ENCODE measurements around the gene DNAL4.

The DNAL4 gene

DNA sequence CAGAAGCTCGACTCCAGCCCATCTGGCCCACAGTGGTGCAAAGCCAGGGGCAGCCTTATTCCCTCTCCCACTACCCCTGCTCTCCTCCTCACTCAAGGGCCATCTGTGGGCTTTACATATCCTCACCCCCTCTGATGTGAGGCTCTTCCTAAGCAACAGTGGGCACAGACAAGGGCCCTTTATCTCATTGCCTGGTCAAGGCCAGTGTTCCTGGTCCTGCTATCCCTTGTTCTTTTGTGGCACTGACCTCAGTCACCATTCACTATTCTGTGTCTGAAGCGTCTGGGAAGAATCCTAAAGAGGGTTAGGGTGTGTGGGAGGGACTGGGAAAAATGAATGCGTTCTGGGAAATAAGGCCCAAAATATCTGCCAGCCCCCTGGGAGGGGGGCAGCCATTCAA is 7.3 kb downstream of the DNAL4 start:
- no peak for DNase-seq (ENCODE audit: low read depth in 2 of 2)

- DNase-seq (ENCODE audit: low read depth in 2 of 2) = no peak
Observed at GRCh38 chr22:38784856-38785255, 9.1 kb downstream of the DNAL4 start.

DNA sequence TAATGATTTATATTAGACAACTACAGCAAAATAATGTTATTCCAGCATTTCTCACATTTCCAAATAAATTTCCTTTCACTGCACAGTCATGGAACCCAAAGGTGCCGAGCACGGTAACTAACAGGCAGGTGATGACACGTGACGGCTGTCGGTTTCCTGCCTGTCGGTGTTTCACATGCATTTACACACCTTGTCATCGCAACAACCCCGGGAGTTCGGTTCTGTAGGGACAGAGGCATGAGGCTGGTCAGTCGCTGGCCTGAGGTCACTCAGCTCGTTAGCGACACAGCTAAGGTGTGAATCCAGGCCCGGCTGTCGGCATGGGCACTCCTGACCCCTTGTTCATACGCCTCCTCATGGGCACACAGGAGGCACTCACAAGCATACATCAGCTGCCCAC is 9.9 kb downstream of the DNAL4 start:
- no peak for DNase-seq (ENCODE audit: low read depth in 2 of 2)

- DNase-seq (ENCODE audit: low read depth in 2 of 2) = no peak
Observed at GRCh38 chr22:38783095-38783615, 10.8 kb downstream of the DNAL4 start.

DNA sequence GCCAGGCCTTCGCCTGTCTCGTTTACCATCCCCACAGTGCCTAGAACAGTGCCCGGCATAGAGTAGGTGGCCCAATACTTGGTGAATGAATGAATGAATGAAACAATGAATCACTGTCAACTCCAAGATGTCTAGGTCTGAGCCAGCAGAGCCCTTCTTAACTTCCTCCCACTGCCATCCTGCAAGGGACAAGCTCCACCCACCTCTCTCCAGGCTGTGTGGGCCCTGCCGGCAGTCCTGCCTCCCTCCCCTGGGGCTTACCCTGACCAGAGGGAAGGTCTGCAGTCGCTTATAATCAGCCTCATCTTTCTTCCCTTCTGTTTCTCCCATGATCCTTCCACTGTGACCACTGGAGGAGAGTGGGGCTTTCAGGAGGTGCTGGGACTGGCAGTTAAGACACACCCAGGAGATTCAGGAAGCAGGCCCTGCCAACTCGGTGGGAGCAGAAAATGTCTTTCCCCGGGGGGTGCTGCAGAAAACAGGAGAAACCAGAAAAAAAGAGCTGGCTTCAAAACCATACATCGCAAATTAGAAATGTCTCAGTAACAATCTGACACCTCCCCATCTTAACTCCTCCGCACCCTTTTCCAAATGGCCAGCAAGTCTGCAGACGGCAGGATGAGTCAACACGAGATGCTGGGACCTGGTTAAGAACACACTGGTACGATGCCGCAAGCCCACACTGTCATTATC is 11.4 kb downstream of the DNAL4 start:
- DNase-seq (ENCODE audit: low read depth in 2 of 2) = no peak

GRCh38 chr22:38781033-38781432 is 12.9 kb downstream of the DNAL4 start:
- no peak for DNase-seq (ENCODE audit: low read depth in 2 of 2)

DNA sequence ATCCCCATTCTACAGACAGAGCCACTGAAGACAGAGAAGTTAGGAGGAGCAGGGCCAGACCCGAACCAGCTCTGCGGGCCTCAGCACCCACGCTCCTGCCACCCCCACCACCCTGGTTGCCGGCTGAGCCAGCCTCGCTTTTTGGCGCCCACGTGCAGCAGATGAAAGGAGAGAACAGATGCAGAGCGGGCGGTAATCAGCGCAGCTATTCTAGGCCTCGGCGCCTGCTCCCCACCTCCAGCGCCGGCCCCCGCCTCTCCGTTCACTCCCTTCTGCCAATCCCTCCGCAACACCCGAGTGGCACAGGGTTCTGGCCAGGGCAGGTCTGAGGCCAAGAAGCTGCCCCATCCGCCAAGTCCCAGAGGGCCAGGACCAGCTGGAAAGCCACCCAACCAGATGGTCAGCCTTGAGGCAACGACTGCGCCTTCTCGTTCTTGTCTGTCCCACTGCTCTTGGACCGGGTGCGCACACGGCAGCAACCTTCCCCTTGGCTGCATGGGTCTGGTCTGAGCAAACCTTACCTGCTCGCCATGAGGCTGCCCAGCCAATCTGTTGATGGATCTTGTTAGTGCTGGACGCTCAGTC is 16.8 kb downstream of the DNAL4 start:
- no peak for DNase-seq (ENCODE audit: low read depth in 2 of 2)

DNA sequence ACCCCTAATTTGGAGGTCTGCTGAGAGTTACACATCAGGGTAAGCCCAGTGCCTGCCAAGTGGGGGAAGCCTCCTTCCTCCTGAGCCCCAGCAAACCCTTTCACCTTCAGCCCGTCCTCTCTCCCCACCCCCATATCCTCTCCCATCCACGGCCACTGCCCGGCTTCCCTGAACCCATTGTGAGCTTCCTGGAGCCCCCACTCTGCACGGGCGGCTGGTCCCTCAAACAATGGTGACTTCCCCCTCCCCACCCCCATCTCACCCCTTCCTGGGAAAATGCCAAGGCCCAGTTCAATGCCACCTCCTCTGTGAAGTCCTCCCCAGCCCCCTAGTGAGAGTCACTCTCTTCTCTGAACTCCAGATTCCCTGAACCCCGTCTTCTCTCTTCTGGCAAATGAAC is 17.9 kb downstream of the DNAL4 start:
- DNase-seq (ENCODE audit: low read depth in 2 of 2) = no peak

DNA sequence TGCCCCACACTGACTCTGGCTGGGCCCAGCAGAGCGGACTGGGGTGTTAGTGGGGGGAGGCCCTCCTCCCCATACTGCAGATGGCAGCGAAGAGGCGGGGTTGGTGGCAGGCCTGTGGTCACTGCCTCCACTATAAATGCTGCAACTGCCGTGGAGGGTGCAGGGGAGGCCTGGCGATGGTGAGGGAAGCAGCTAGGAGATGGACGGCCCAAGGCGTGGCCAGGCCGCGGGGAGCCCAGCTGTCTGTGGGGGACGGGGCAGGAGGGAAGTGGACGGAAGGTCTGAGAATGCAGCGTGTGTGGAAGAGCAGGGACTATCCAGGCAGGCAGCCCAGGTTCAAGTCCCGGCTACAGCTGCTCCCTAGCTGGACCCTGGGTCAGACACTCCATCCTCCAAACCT is 18.3 kb downstream of the DNAL4 start:
- DNase-seq (ENCODE audit: low read depth in 2 of 2) = no peak

GRCh38 chr22:38774496-38775166 is 19.3 kb downstream of the DNAL4 start:
- no peak for DNase-seq (ENCODE audit: low read depth in 2 of 2)

GRCh38 chr22:38773363-38773946 is 20.5 kb downstream of the DNAL4 start:
- DNase-seq (ENCODE audit: low read depth in 2 of 2) = no peak

DNA sequence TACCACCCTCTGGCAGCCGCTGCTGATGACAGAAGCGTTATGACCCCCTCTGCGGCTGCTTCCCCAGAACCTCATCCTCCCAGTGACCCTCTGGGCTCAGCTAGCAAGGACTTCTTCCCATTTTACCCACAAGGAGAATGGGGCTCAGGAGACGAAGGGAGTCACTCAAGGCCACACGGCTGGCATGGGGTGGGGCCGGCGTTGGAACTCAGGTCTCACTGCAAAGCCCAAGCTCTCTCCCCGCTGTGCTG is 21.4 kb downstream of the DNAL4 start:
- DNase-seq (ENCODE audit: low read depth in 2 of 2) = no peak

GRCh38 chr22:38770257-38770949 is 23.5 kb downstream of the DNAL4 start:
- DNase-seq (ENCODE audit: low read depth in 2 of 2) = no peak

DNA sequence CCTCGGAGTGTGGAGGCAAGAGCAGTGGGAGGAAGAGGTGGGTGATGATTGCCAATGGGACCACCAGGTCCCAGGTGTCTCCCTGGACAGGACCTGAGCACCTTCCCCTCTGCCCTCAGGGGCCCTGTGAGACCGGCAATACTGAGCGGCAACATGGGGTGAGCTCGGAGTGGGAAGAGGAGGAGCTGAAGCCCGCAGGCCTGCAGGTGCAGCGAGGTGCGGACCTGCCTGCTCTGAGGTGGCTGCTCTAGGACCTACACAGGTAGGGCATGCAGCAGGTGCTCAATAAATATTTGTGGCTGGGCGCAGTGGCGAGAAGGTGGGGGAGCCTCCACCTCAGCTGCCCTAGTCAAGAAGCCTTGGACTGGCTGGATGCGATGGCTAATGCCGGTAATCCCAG is 25.9 kb downstream of the DNAL4 start:
- DNase-seq (ENCODE audit: low read depth in 2 of 2) = no peak

DNA sequence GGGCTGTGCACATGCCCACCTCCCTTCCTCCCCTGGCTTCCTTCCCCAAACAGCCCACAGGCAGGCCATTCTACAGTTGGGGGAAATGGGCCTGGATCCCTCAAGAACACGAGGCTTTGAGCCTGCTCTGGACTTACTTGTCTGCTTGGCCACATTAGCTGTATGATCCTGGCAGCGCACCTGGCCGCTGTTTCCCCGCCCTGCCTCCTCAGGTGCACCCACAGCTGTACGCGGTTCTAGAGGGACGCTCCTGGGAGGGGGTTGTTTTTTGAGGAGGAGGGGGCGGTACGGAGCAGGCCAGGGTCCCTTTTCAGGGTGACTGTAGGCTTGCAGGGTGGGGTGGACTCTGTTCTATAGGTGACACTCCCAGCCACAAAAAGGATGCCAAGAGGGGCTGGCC is 26.6 kb downstream of the DNAL4 start:
- no peak for DNase-seq (ENCODE audit: low read depth in 2 of 2)

DNA sequence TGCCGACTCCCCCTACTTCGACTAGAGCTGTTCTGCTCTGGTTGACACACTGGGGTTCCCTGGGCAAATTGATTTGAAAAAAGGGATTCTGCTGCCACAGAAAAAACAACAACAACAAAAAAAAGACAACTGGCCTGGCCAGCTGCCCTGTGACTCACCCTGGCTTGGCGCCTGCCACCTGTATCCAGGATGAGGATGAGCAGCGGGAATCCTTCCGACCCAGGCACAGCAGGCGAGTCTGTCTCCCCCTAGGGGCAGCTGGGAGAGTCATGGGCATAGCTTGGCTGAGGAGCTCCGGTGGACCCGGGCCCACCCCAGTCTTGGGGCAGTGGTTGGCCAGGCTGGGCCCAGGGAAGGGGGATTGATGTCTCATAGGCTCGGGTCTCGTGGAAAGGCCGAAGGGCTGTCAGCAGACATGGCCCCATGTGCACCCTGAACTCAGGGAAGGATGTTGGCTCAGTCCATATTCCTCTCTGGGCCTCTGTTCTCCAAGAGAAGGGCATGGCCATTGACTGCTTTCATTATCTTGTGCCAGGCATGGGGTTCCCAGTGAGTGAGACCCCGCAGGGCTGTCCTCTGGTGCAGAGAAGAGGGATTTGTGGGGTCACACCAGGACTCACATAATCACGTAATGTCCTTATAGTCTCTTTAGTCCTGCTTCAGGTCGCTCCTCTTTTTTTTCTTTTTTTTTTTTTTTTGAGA is 27.7 kb downstream of the DNAL4 start:
- no peak for DNase-seq (ENCODE audit: low read depth in 2 of 2)

DNA sequence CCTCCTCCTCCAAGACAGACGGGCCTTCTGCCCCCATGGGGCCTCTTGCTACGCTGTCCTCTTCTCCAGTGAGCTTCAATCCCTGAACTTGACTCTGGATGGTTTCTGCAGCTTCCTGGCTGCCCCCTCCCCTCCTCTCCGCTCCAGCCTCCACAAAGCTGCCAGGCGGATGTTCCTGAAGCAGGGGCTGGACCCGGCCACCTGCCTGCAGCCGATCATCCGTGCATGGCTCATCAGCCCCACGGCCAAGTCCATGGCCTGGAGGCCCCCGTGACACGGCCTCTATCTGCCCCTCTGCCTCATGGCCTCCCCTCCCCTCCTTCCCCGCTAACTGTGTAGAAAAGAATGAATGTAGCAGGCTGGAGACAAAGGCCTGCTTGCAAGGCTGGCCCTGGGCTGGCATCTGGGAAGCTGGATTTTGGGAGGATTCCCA is 31.4 kb downstream of the DNAL4 start:
- no peak for DNase-seq (ENCODE audit: low read depth in 2 of 2)

DNA sequence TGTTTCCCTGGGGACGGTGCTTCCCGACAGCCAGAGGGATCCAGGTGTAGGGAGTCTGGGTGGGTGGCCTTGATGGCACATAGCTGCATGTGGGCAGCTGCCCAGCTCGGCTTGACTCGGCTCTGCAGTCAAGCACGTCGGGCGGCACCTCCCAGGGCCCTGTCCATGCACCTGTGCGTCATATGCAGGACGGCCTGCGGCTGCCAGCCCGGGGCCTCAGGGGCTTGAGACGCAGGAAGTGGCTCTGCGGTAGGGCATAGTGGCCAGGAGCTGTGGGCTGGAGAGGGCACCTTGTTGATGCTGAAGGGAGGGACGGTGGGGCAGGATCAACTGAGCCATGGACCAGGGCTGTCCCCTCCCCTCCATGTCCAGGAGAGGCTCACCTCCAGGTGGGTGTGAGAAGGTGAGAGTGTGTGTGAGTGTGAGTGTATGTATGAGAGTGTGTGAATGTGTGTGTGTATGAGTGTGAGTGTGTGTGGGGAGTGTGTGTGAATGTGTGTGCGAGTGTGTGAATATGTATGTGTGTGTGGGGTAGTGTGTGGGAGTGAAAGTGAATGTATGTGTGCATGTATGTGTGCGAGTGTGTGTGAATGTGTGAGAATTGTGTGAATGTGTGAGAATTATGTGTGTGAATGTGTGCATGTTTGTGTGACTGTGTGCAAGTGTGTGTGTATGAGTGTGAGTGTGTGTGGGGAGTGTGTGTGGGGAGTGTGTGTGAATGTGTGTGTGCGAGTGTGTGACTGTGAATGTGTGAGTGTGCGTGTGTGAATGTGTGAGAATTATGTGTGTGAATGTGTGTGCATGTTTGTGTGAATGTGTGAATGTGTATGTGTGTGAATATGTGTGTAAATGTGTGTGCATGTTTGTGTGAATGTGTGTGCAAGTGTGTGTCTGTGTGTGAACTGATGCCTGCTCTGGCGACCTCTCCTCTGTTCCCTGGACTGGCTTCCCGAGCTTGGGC is 32.5 kb downstream of the DNAL4 start:
- no peak for DNase-seq (ENCODE audit: low read depth in 2 of 2)

DNA sequence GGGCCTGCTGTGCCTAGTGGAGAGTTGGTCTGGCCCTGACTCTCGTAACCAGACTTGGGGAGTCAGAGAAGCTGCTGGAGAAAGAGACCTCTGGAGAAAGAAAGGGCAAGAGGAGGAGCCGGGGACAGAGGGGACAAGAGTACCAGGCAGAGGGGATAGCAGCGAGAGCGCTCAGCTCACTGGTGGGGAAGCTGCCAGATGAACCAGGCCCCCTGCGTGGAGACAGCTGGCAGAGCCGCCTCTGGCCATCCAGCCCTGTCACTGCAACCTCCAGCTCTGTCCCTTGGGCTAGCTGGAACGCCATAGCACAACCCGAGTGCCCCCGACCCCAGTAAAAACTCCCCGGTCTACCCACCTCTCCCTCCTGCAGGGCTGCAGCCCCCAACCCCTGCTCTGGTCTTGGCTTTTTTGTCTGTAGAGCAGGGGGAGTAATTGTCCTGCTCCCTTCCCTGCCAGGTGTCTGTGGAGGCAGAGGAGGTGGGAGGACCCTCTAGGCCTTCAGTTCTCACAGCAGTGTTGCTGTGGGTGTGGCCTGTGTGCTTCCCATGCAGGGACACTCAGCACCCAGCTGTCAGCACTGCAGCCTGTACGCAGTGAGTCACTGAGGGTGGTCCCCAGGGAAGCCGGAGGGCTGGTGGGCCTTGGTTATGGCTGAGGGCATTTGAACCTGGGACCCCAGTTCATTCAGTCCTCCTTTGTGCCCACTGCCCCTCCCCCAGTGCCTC is 33.3 kb downstream of the DNAL4 start:
- no peak for DNase-seq (ENCODE audit: low read depth in 2 of 2)

DNA sequence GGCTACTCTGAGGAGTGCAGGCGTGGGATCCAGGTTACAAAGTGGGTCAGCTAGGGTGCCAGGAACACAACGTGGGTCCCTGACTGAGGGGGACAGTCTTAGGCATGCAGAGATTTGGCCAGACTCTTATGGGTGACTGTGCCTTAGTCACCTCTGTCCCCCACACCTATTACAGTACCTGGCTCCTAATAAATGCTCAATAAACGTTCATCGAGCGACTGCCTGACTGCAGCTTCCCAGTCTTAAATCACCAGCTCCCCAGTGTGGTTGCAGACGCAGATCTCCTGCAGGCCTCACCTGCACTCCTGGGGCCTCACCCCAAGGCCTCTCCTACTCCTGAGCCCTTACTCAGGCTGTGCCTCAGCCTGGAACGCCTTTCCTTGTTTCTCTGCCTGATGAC is 34.9 kb downstream of the DNAL4 start:
- DNase-seq (ENCODE audit: low read depth in 2 of 2) = no peak

All from activated CD8-positive, alpha-beta memory T cell treated with anti-CD3 and anti-CD28 coated beads for 4 hours (primary cell).